Osteocyte (in vitro differentiated cells): Measurements from ENCODE around the gene CDC23. TPM values are rescaled to one million over a fixed set of nuclear protein-coding genes. Genes with fewer than 3 reads are reported as not detected.
A peak's percentile ranks its signal among the peaks of the same experiment; 100 is the strongest.

Source experiments
- DNase-seq: peaks from one replicate; pipeline ENCODE4 v3.0.0; 2021; ENCODE audit warnings: mixed read lengths; ENCODE audit not compliant: unreplicated experiment; ENCODE audit errors: extremely low spot score
- H3K27ac Mint-ChIP-seq: one replicate; pipeline ENCODE4 v1.8.0; 2021; ENCODE audit warnings: mild to moderate bottlenecking, mixed read lengths; ENCODE audit not compliant: unreplicated experiment
- H3K27me3 Mint-ChIP-seq: one replicate; pipeline ENCODE4 v1.8.0; 2021; ENCODE audit warnings: mixed read lengths; ENCODE audit not compliant: unreplicated experiment
- H3K36me3 Mint-ChIP-seq: one replicate; pipeline ENCODE4 v1.8.0; 2021; ENCODE audit warnings: mixed read lengths; ENCODE audit not compliant: unreplicated experiment
- H3K4me1 Mint-ChIP-seq: one replicate; pipeline ENCODE4 v1.8.0; 2021; ENCODE audit warnings: mixed read lengths; ENCODE audit not compliant: unreplicated experiment
- H3K4me3 Mint-ChIP-seq: one replicate; pipeline ENCODE4 v1.8.0; 2021; ENCODE audit warnings: mild to moderate bottlenecking, moderate library complexity, mixed read lengths; ENCODE audit not compliant: unreplicated experiment
- H3K9me3 Mint-ChIP-seq: one replicate; pipeline ENCODE4 v1.8.0; 2021; ENCODE audit warnings: mixed read lengths; ENCODE audit not compliant: unreplicated experiment
- CTCF ChIP-seq: fragments of 200-600 bp; sonication (generic); IDR thresholded peaks from 2 replicates; pipeline ENCODE4 v1.5.0; 2021; ENCODE audit warnings: antibody characterized with exemption, mild to moderate bottlenecking, moderate library complexity
- total RNA-seq: library from RNA; stranded (reverse); gene quantifications from 2 replicates; pipeline ENCODE4 v1.2.1, GENCODE V29; 2021

Gene CDC23
- total RNA-seq, 1 donor from 2014 or later, result 37.6 TPM

GRCh38 chr5:138178516-138179276, 34.4 kb downstream of the CDC23 start, which contains the start of the genes BRD8 and KIF20A:
Gene BRD8, minus strand, starts transcription at chr5:138178630. Its CDS starts 16 bp downstream, at chr5:138178614.
Gene KIF20A, plus strand, starts transcription at chr5:138179112. Its CDS starts 569 bp downstream, at chr5:138179681.
- H3K27ac Mint-ChIP-seq, result no peak within 1 kb of the TSS
- peaks cover 7% of the 10 kb centered on the region for H3K36me3 Mint-ChIP-seq
- no peak within 1 kb of the TSS for H3K4me3 Mint-ChIP-seq
- H3K4me1 Mint-ChIP-seq, result peaks cover 14% of the 10 kb centered on the region
- H3K27me3 Mint-ChIP-seq, result no peaks in the 10 kb centered on the region
- no peaks in the 10 kb centered on the region for H3K9me3 Mint-ChIP-seq
- no peak for TF ChIP-seq CTCF
- peak; percentile 96 for DNase-seq

- Mint-ChIP-seq H3K27ac (no peak overlapping the region), H3K27me3 (no peaks in the 10 kb centered on the region), H3K9me3 (no peaks in the 10 kb centered on the region), H3K4me1 (peaks cover 14% of the 10 kb centered on the region), H3K4me3 (no peak overlapping the region), H3K36me3 (peaks cover 11% of the 10 kb centered on the region)
- TF ChIP-seq CTCF, result no peak
- DNase-seq, result no peak
These were observed 35.1 kb downstream of the CDC23 start for GRCh38 chr5:138177941-138178515.

GRCh38 chr5:138170299-138170698, 42.8 kb downstream of the CDC23 start:
- H3K27me3 Mint-ChIP-seq, result no peaks in the 10 kb centered on the region
- H3K27ac Mint-ChIP-seq, result no peak overlapping the region
- H3K4me3 Mint-ChIP-seq, result no peak overlapping the region
- no peaks in the 10 kb centered on the region for H3K4me1 Mint-ChIP-seq
- H3K36me3 Mint-ChIP-seq, result peaks cover 54% of the 10 kb centered on the region
- no peaks in the 10 kb centered on the region for H3K9me3 Mint-ChIP-seq
- TF ChIP-seq CTCF, result no peak
- DNase-seq, result no peak

- no peak overlapping the region for H3K27ac Mint-ChIP-seq
- no peaks in the 10 kb centered on the region for H3K4me1 Mint-ChIP-seq
- no peak for DNase-seq
- no peaks in the 10 kb centered on the region for H3K27me3 Mint-ChIP-seq
- no peak overlapping the region for H3K4me3 Mint-ChIP-seq
- no peaks in the 10 kb centered on the region for H3K9me3 Mint-ChIP-seq
- H3K36me3 Mint-ChIP-seq, result peaks cover 63% of the 10 kb centered on the region
- TF ChIP-seq CTCF, result no peak
These were observed 44.0 kb downstream of the CDC23 start for GRCh38 chr5:138169124-138169523.

GRCh38 chr5:138163721-138164120, 49.4 kb downstream of the CDC23 start:
- DNase-seq, result no peak
- no peaks in the 10 kb centered on the region for H3K4me1 Mint-ChIP-seq
- no peaks in the 10 kb centered on the region for H3K9me3 Mint-ChIP-seq
- H3K27me3 Mint-ChIP-seq, result no peaks in the 10 kb centered on the region
- H3K36me3 Mint-ChIP-seq, result peaks cover 77% of the 10 kb centered on the region
- no peak overlapping the region for H3K4me3 Mint-ChIP-seq
- no peak overlapping the region for H3K27ac Mint-ChIP-seq
- TF ChIP-seq CTCF, result no peak
